GM19455 (cell line): ENCODE results near the gene ELP6.
A peak's percentile ranks its signal among the peaks of the same experiment; 100 is the strongest.

ENCODE experiments used
- ATAC-seq: cut with Tn5 transposase; IDR thresholded peaks from one replicate; pipeline ENCODE4 v1.9.1; 2021; ENCODE audit not compliant: unreplicated experiment

ELP6 gene

DNA sequence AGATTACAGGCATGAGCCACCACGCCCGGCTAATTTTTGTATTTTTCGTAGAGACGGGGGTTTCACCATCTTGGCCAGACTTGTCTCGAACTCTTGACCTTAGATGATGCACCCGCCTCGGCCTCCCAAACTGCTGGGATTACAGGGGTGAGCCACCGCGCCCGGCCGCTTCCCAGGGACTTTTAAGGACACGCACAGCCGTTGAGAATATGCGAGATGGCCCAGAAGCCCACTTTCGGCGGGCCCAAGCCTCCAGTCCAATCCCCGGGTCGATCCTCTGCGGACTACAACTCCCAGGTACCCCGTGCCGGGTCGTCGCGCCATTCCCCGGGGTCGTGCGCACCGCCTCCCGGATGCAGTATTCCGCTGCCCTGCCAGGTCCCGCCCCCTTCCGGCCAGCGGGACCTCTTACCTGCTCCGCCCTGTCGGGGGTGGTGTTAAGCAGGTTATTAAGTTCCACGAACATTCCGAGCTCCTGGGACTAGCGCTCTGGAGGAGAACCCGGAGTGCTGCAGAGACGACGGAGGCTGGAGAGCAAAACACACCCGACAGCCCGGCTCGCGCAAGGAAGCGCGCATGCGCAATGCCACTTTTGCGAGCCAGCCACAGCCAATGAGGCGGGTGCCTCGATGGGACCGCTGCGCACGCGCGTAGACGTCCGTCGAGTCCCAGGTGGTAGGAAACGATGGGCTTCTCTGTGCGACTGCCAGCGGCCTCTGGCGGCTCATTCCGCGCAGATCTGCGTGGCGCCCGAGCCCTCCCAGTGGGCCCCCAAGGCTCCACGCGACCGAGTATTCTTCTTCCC is at the start of gene ELP6:
TSS of gene ELP6 (minus strand) at position 588 of the 805 bp plus-strand sequence. CDS start at position 466, 122 bp downstream.
- ATAC-seq = peak; percentile 93

GRCh38 chr3:47556351-47556750 is 42.8 kb upstream of the ELP6 start:
- no peak for ATAC-seq

DNA sequence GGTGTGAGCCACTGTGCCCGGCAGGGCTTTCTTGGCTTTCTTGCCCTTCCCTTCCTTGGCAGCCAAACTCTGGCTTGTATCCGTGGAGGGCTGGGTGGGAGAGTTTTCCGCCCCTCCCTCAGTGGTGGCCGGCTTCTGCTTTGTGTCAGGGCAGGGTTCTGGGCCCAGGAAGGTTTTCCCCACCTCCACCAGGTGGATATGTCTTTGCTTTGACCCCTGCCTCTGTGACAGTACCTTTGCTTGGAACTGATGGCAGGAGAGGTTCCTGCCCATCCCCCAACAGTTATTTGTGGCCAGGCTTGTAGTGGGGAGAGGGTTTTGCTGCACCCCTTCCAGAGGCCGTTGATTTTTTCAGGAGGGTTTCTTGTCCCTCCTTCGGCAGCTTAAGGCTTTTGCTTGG is 40.8 kb upstream of the ELP6 start:
- no peak for ATAC-seq

- ATAC-seq = no peak
These were observed 39.9 kb upstream of the ELP6 start for GRCh38 chr3:47553407-47553806.

DNA sequence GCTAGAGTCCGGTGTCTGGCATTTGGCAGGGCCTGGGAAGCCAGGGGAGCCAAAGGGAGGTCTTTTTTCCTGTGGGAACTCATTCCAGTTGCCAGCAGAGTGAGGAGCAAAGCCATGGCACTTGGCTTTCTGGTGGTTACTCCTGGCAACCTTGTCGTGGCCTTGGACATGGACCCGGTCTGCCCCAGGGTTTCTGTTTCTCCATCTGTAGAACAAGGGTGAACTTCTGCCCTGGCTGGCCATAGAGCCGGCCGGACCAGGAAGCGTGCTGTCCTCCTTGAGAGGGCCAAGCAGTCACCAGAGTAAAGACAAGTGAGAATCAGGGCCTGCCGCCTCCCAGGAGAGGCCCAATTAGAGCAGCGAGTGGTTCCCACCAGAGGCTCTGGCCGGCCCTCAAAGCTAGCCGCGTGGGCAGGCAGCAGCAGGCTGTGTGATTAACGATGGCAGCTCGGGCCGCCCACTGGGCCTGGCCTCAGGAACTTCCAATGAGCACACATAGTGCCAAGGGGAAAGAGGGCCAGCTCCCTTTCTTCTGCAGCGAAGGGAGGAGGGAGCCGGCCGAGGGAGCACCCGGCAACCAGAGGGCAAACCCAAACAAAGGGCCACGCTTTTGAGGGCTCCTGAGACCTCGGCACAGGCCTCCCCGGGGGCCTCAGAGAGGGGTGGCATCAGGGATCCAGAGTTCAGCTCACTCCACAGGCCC is 29.1 kb upstream of the ELP6 start:
- ATAC-seq = no peak

DNA sequence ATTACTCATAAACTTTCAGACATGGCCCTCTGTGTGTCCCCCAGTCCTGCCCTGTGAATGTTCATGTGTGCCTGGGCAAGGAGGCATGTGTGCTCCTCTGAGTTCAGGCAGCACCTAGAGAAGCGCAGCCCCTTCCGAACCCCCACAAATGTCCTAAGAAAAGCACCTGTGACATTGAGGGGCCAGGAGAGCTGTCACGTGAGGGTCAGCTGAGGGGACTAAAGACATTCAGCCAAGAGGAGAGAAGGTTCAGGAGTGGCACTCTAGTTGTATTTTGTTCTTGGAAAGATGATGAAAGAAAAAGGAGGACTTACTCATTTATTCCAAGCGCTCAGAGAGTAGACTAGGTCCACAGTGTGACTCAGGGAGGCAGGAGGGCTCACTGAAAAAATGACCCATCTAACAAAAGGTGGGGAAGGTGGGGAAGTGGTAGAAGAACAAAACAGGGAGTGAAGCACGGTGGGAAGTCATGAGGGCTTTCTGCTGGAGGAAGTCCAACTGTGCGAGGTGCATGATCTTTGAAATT is 28.1 kb upstream of the ELP6 start:
- ATAC-seq = no peak

DNA sequence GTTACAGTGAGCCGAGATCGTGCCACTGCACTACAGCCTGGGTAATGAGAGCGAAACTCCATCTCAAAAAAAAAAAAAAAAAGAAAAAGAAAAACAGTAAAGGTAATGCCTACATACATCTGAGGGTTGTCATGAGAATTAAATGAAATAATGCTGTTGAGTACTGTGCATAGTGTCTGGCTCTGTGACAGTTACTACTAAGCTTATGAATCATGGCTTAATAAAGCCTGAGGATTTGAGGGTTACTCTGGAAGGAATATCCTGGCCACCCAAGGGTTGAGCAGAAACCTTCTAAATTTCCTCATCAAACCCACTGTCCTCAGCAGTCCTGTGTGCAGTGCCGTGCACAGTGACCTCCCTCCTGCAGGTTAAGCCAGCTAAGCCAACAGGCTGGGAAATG is 26.8 kb upstream of the ELP6 start:
- no peak for ATAC-seq

DNA sequence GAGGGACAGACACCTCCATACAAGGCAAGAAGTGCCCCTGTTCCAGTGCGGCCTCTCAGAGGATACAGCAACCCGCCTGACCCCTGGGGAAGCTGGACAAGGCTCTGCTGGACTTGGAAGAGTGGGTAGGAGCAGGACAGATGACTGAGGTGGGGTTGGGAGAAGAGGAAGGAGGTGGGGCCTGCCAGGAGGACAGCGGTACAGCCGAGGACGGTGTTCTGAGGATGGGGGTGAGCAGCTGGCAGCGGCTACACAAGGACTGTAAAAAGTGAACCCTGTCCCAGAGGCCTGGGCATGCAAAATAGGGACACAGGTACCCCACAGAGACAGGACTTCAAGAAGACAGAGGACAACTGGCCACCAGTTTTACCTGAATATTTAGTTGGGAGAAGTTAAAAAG is 23.5 kb upstream of the ELP6 start:
- no peak for ATAC-seq

DNA sequence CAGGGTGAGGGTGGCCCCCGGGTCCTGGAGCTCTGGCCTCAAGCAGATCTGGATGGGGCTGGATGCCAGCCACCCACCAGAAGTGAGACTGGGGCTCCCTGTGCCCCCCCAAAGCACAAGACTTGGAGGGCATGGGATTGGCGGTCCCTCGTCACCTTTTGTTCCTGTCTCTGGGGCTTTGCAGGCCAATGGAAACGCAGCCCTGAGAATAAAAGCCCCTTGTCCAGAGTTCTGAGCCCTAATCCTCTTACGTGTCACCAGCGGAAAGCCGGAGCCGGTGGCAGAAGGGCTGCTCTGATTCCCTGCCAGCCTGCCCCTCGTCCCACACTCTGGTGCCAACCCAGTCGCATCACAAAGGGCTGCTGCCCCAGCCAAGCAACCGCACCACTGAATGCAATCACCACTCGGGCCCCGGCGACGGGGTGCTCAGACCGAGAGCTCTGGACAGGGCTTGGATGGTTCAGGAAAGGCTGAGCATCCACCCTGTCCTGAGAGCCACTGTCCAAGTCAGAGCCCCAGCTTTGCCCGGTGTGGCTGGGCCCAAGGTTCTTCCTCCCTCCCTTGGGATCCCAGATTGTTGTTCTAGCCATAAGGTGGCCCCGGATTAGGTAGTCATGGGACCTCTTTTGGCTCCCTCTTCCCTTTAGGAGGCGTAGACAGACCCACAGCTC is 22.8 kb upstream of the ELP6 start:
- ATAC-seq = no peak

DNA sequence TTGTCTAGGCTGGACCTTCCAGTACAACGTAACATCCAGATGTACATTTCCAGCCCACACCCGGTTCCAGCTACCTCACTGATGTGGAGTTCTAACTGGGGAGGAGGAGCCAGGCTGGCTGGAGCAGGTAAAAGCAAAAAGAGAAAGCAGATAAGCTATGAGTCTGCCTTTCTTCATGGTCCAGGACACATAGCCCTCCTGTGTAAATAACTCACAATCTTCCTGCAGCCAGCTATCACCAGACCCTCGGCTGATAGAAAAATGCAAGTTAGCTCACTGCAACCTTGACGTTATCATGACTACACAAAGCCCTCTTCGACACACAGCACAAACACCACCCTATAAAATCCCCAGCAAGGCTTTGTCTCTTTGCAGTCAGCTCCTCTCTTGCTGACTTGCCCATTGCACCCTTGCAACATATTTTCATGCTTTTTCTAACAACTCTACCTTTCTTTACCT is 20.5 kb upstream of the ELP6 start:
- no peak for ATAC-seq

GRCh38 chr3:47533481-47533880 is 20.0 kb upstream of the ELP6 start:
- no peak for ATAC-seq

- ATAC-seq = no peak
These were observed 14.6 kb upstream of the ELP6 start for GRCh38 chr3:47527952-47528725.

- ATAC-seq = no peak
These were observed 12.1 kb upstream of the ELP6 start for GRCh38 chr3:47525617-47526016.

DNA sequence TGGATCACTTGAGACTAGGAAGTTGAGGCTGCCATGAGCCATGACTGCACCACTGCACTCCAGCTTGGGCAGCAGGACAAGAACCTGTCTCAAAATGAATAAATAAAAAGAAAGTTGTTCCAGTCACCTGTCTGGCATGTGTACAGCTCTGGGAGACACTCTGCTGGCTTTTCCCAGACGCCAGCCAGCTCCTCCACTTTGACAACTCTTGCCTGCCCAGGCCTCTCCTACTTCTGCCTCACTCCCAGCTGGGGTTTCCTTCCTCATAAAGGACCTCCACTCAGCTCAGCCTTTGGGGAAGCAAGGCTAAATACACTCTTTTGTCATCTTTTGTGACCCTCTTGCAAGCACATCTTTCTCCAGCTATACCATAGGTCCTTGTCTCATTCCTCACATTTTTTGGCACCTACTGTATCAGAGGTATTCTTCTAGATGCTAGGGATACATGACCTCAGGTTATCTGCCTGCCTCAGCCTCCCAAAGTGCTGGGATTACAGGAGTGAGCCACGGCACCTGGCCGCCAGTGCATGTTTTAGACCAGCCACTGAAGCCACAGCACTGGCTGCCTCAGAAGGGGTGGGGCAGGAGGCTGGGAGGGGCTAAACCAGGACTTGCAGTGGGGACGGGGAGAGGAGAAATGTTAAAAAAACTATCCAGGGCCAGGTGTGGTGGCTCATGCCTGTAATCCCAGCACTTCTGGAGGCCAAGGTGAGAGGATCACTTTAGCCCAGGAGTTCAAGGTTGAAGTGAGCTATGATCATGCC is 10.0 kb upstream of the ELP6 start:
- no peak for ATAC-seq

GRCh38 chr3:47522082-47522987 is 8.8 kb upstream of the ELP6 start:
- no peak for ATAC-seq

DNA sequence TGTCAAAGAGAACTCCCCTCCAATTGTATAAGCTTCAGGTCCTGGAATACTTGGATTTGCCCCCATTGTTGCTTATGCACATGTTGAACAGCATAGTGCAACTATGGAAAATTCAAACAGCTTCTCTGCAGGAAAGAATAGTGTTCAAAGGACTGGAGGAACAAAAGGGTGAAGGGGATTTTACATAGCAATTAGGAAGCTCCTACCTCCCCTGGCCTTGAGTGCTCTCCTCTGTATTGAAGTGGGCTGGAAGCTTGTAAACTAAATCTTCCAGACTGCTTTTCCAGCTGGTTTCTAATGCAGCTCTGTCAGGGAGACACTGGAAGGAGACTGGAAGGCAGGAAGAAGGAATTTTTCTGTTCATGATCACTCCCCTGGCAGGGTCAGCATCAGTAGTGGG is 7.2 kb upstream of the ELP6 start:
- ATAC-seq = no peak

GRCh38 chr3:47517937-47518336 is 4.4 kb upstream of the ELP6 start:
- ATAC-seq = no peak

DNA sequence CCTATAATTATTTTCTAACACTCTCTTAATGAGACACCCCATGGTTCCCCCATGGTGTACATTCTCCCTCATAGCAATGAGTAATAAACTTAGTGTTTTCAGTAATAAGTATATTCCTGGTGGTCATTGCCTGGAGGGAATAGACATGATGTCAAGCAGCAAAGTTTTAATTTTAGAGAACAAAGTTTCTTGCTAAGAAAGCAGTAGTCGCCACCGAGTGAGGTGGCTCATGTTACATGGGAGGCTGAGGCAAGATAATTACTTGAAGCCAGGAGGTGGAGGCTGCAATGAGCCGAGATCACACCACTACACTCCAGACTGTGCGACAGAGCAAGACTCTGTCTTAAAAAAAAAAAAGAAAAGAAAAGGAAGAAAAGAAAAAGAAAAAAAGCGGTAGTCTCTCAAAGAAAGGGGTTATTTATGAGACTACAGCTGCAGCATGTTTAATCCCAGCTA is 2.4 kb upstream of the ELP6 start:
- no peak for ATAC-seq

- no peak for ATAC-seq
These were observed 1.6 kb upstream of the ELP6 start for GRCh38 chr3:47515100-47515499.
